H1 (cell line): ENCODE data around the gene C9orf43. TPM values are rescaled to one million over a fixed set of nuclear protein-coding genes. Genes with fewer than 3 reads are reported as not detected.

Experiments used
- CHD1 ChIP-seq: IDR thresholded peaks from 2 replicates; pipeline ENCODE4 v1.6.1; 2012; ENCODE audit warnings: low read depth, low read length, improper control_type of control experiment
- CHD7 ChIP-seq: fragments of 300-600 bp; sonication (generic); IDR thresholded peaks from 2 replicates; pipeline ENCODE4 v1.7.1; 2012; ENCODE audit warnings: low read length, moderate library complexity, mild to moderate bottlenecking, inconsistent platforms; ENCODE audit not compliant: insufficient replicate concordance
- EGR1 ChIP-seq: IDR thresholded peaks from 2 replicates; pipeline ENCODE4 v1.6.1; 2011; ENCODE audit warnings: low read depth, low read length, borderline replicate concordance
- KDM5A ChIP-seq: fragments of 200-600 bp; IDR thresholded peaks from 2 replicates; pipeline ENCODE4 v1.7.1; 2012; ENCODE audit warnings: mild to moderate bottlenecking, low read length, inconsistent platforms, mixed read lengths
- POLR2AphosphoS5 ChIP-seq: IDR thresholded peaks from 2 replicates; pipeline ENCODE4 v1.6.1; 2011; ENCODE audit warnings: low read depth, low read length
- SAP30 ChIP-seq: fragments of 300-600 bp; sonication (generic); IDR thresholded peaks from 2 replicates; pipeline ENCODE4 v1.7.1; 2012; ENCODE audit warnings: low read length, moderate library complexity, mild to moderate bottlenecking, inconsistent platforms; ENCODE audit not compliant: insufficient read depth, insufficient replicate concordance
- SIN3A ChIP-seq, 2 experiments: IDR thresholded peaks in 1 of 2; conservative IDR thresholded peaks in 1 of 2; 2 replicates each; pipeline ENCODE4 v1.6.1; 2011 to 2012; ENCODE audit warnings: low read length in 2 of 2, improper control_type of control experiment in 1 of 2, low read depth in 1 of 2, mild to moderate bottlenecking in 1 of 2
- TAF1 ChIP-seq: IDR thresholded peaks from 2 replicates; pipeline ENCODE4 v1.6.1; 2011; ENCODE audit warnings: mild to moderate bottlenecking, low read depth, low read length
- polyA plus RNA-seq, 7 experiments: library from polyadenylated mRNA; depleted of rRNA in 3 of 7; stranded (reverse) in 5 of 7; unstranded in 2 of 7; fragments of >200 nt in 5 of 7; fragments of 200-250 nt in 2 of 7; gene quantifications; 1 replicate in 5 of 7; 2 replicates in 1 of 7; 4 replicates in 1 of 7; pipeline versions ENCODE4 v1.2.1 to v1.2.3, GENCODE V29; 2011 to 2013; ENCODE audit warnings: missing spikeins in 2 of 7, mixed read lengths in 2 of 7
- total RNA-seq: library from RNA; stranded (reverse); fragmentation: NEBNext Ultra II Directional; extraction: Animal tissue kit (Norgen Biotek cat#: 25700); gene quantifications from 2 replicates; pipeline ENCODE4 v1.2.1, GENCODE V29; 2021

C9orf43 gene
- total and polyA plus RNA-seq, 2 of the 8 experiments (the other 6 are each of a cell fraction or from before 2014, with no cell fraction given), result 0.35 to 0.52 TPM

GRCh38 chr9:113373256-113373655 lies 37.3 kb upstream of the C9orf43 start (continued):
- TF ChIP-seq CHD7, result no peak
- no peak for TF ChIP-seq KDM5A
- TF ChIP-seq EGR1, result no peak
- no peak for TF ChIP-seq CHD1
- TF ChIP-seq SAP30, result no peak
- TF ChIP-seq SIN3A (conservative IDR thresholded peaks at IDR 0.05 in 1 of 2, IDR thresholded peaks at IDR 0.05 in 1 of 2; ENCODE audit: low read depth in 1 of 2, low read length in 2 of 2), result no peak
- no peak for TF ChIP-seq TAF1
- no peak for TF ChIP-seq POLR2AphosphoS5
